ENCODE measurements around the gene HS3ST1.
A peak's percentile ranks its signal among the peaks of the same experiment; 100 is the strongest.

Gene HS3ST1

DNA sequence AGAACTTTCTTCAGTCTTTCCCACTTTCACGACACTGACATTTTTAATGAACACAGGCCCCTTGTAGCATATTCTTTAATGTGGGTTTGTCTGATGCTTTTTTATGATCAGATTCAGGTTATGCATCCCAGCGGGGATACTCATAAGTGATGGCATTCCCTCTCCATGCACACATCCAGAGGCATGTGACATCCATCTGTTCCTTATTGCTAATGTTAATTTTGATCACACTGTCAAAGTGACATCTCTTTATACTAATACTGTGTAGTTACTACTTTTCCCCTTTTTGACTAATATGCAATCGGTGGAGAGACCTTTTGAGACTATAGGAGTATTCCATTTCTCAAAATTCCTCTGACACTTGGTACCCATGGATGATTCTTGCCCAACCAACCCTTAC lies 43.8 kb upstream of the HS3ST1 start:
- Histone ChIP-seq H3K9me3 (ENCODE audit: insufficient read depth, low read depth, low read length) (no peaks in the 10 kb centered on the region), H3K4me2 (ENCODE audit: low read depth, low read length, poor library complexity, severe bottlenecking) (no peak overlapping the region), H3K9me2 (replicated peaks; ENCODE audit: low read depth, low read length) (no peaks in the 10 kb centered on the region), H4K20me1 (ENCODE audit: insufficient read depth, low read length, poor library complexity, severe bottlenecking) (no peaks in the 10 kb centered on the region), H3K36me3 (ENCODE audit: insufficient read depth, low read length) (no peaks in the 10 kb centered on the region), H3K79me2 (ENCODE audit: insufficient read depth, low read length) (no peaks in the 10 kb centered on the region), H3K4me1 (ENCODE audit: insufficient read depth, low read length, poor library complexity, severe bottlenecking) (peaks cover 17% of the 10 kb centered on the region), H2AFZ (ENCODE audit: low read length) (no peak overlapping the region), H3K4me3 (ENCODE audit: low read length, poor library complexity, severe bottlenecking) (no peak overlapping the region), H3K27me3 (ENCODE audit: insufficient read depth, low read length, poor library complexity, severe bottlenecking) (no peaks in the 10 kb centered on the region), H3K9ac (ENCODE audit: low read depth, low read length, poor library complexity, severe bottlenecking) (no peak overlapping the region), H3F3A (ENCODE audit: low read depth) (no peaks in the 10 kb centered on the region)
- TF ChIP-seq EZH2phosphoT487 (IDR thresholded peaks at IDR 0.05; ENCODE audit: borderline replicate concordance) (no peak), CTCF (conservative IDR thresholded peaks at IDR 0.05; ENCODE audit: low read length) (no peak)

GRCh38 chr4:11471618-11472017 lies 42.9 kb upstream of the HS3ST1 start:
- Histone ChIP-seq H3K4me1 (ENCODE audit: insufficient read depth, low read length, poor library complexity, severe bottlenecking) (peaks cover 17% of the 10 kb centered on the region), H3K9me2 (replicated peaks; ENCODE audit: low read depth, low read length) (no peaks in the 10 kb centered on the region), H3K36me3 (ENCODE audit: insufficient read depth, low read length) (no peaks in the 10 kb centered on the region), H3K79me2 (ENCODE audit: insufficient read depth, low read length) (no peaks in the 10 kb centered on the region), H3F3A (ENCODE audit: low read depth) (no peaks in the 10 kb centered on the region), H3K9ac (ENCODE audit: low read depth, low read length, poor library complexity, severe bottlenecking) (peak overlapping the region; percentile 11), H3K27me3 (ENCODE audit: insufficient read depth, low read length, poor library complexity, severe bottlenecking) (no peaks in the 10 kb centered on the region), H3K4me3 (ENCODE audit: low read length, poor library complexity, severe bottlenecking) (peak overlapping the region; percentile 53), H3K4me2 (ENCODE audit: low read depth, low read length, poor library complexity, severe bottlenecking) (peak overlapping the region; percentile 58), H2AFZ (ENCODE audit: low read length) (peak overlapping the region; percentile 80), H3K9me3 (ENCODE audit: insufficient read depth, low read depth, low read length) (no peaks in the 10 kb centered on the region), H4K20me1 (ENCODE audit: insufficient read depth, low read length, poor library complexity, severe bottlenecking) (no peaks in the 10 kb centered on the region)
- TF ChIP-seq EZH2phosphoT487 (IDR thresholded peaks at IDR 0.05; ENCODE audit: borderline replicate concordance): no peak
- TF ChIP-seq CTCF (conservative IDR thresholded peaks at IDR 0.05; ENCODE audit: low read length): no peak

DNA sequence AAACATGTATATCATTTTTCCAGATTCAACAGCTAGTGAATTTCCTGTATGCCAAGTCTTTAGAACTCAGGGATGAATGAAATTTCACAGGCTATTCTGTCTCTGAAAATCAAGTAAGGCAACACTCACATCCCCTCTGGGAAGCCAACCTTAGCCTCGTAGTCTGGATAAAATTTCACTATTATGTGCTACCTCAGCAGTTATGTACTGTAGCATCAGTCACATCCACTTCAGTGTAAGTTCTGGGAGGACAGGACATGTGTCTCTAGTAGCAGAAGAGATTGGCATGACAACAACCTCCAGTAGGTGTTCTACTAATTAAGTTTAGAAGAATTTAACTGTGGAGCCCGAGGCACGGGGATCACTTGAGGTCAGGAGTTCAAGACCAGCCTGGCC lies 42.4 kb upstream of the HS3ST1 start:
- H3K4me1 ChIP-seq (ENCODE audit: insufficient read depth, low read length, poor library complexity, severe bottlenecking): peaks cover 17% of the 10 kb centered on the region
- H3K9me3 ChIP-seq (ENCODE audit: insufficient read depth, low read depth, low read length): no peaks in the 10 kb centered on the region
- H3K36me3 ChIP-seq (ENCODE audit: insufficient read depth, low read length): no peaks in the 10 kb centered on the region
- H3K9ac ChIP-seq (ENCODE audit: low read depth, low read length, poor library complexity, severe bottlenecking): no peak overlapping the region
- H3K4me2 ChIP-seq (ENCODE audit: low read depth, low read length, poor library complexity, severe bottlenecking): peak overlapping the region; percentile 58
- no peak overlapping the region for H3K4me3 ChIP-seq (ENCODE audit: low read length, poor library complexity, severe bottlenecking)
- H4K20me1 ChIP-seq (ENCODE audit: insufficient read depth, low read length, poor library complexity, severe bottlenecking): no peaks in the 10 kb centered on the region
- no peaks in the 10 kb centered on the region for H3F3A ChIP-seq (ENCODE audit: low read depth)
- H3K9me2 ChIP-seq (replicated peaks; ENCODE audit: low read depth, low read length): no peaks in the 10 kb centered on the region
- no peak for TF ChIP-seq CTCF (conservative IDR thresholded peaks at IDR 0.05; ENCODE audit: low read length)
- TF ChIP-seq EZH2phosphoT487 (IDR thresholded peaks at IDR 0.05; ENCODE audit: borderline replicate concordance): no peak
- H3K79me2 ChIP-seq (ENCODE audit: insufficient read depth, low read length): no peaks in the 10 kb centered on the region
- no peak overlapping the region for H2AFZ ChIP-seq (ENCODE audit: low read length)
- no peaks in the 10 kb centered on the region for H3K27me3 ChIP-seq (ENCODE audit: insufficient read depth, low read length, poor library complexity, severe bottlenecking)

Data from Loucy (cell line).